GM23338 (cell line): ENCODE results near the gene MBD3L4.

Experiments used
- CREB1 ChIP-seq: fragments of 250-450 bp; sonication (Bioruptor Pico); IDR thresholded peaks from 2 replicates; pipeline ENCODE4 v1.5.0; 2020; ENCODE audit warnings: low read depth, mild to moderate bottlenecking, moderate library complexity
- EZH2 ChIP-seq: fragments of 200-600 bp; sonication (generic); IDR thresholded peaks from one replicate; pipeline ENCODE4 v1.8.0; 2017; ENCODE audit warnings: antibody characterized with exemption, mild to moderate bottlenecking, low read depth; ENCODE audit not compliant: unreplicated experiment
- EZH2phosphoT487 ChIP-seq: fragments of 200-600 bp; sonication (generic); IDR thresholded peaks from one replicate; pipeline ENCODE4 v1.8.1; 2018; ENCODE audit warnings: antibody characterized with exemption; ENCODE audit not compliant: unreplicated experiment
- NANOG ChIP-seq: IDR thresholded peaks from 2 replicates; pipeline ENCODE4 v1.6.1; 2016; ENCODE audit warnings: antibody characterized with exemption, borderline replicate concordance
- POLR2AphosphoS5 ChIP-seq: IDR thresholded peaks from 2 replicates; pipeline ENCODE4 v1.6.1; 2016; ENCODE audit warnings: antibody characterized with exemption, low read depth
- REST ChIP-seq: IDR thresholded peaks from one replicate; pipeline ENCODE4 v1.6.1; 2018; ENCODE audit warnings: antibody characterized with exemption; ENCODE audit not compliant: unreplicated experiment
- STAT1 ChIP-seq: IDR thresholded peaks from one replicate; pipeline ENCODE4 v1.6.1; 2016; ENCODE audit warnings: antibody characterized with exemption; ENCODE audit not compliant: unreplicated experiment
- ZNF114 ChIP-seq: fragments of 250-450 bp; sonication (Bioruptor Pico); IDR thresholded peaks from 2 replicates; pipeline ENCODE4 v1.5.0; 2020; ENCODE audit warnings: mild to moderate bottlenecking, moderate library complexity
- ZNF331 ChIP-seq: fragments of 250-450 bp; sonication (Bioruptor Pico); IDR thresholded peaks from 2 replicates; pipeline ENCODE4 v1.5.0; 2020; ENCODE audit warnings: low read depth, mild to moderate bottlenecking, moderate library complexity
- TF ChIP-seq, protein P1 (sequence below), 2 experiments: fragments of 200-600 bp in 1 of 2; sonication (generic) in 1 of 2; conservative IDR thresholded peaks; 2 replicates each; pipeline versions ENCODE4 v1.5.1 to v1.6.1; 2016 to 2017; ENCODE audit warnings: antibody characterized with exemption in 2 of 2, low read depth in 2 of 2, mild to moderate bottlenecking in 2 of 2, moderate library complexity in 1 of 2
- TF ChIP-seq, protein P2 (sequence below): IDR thresholded peaks from 2 replicates; pipeline ENCODE4 v1.6.1; 2016; ENCODE audit warnings: antibody characterized with exemption

DNA sequence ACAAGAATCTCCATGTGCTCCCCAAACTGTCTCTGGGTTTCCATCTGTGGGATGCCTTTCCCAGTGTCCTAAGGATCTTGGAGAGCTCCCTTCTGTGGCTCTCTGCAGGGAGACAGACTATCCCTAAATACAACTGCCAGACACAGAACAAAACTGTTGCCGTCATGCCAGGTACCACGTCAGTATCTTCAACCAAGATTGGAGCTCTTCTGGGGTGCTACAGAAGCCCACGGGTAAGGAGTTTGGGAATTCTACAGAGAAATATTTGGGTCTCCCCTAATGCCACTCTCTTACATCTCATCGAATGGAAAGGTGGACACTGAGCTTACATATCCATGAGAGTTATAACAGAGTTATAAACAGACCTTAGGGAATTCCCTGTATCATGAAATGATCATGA, 23.4 kb upstream of the MBD3L4 start:
- TF ChIP-seq STAT1: no peak
- TF ChIP-seq POLR2AphosphoS5: no peak
- TF ChIP-seq, protein P1, sequence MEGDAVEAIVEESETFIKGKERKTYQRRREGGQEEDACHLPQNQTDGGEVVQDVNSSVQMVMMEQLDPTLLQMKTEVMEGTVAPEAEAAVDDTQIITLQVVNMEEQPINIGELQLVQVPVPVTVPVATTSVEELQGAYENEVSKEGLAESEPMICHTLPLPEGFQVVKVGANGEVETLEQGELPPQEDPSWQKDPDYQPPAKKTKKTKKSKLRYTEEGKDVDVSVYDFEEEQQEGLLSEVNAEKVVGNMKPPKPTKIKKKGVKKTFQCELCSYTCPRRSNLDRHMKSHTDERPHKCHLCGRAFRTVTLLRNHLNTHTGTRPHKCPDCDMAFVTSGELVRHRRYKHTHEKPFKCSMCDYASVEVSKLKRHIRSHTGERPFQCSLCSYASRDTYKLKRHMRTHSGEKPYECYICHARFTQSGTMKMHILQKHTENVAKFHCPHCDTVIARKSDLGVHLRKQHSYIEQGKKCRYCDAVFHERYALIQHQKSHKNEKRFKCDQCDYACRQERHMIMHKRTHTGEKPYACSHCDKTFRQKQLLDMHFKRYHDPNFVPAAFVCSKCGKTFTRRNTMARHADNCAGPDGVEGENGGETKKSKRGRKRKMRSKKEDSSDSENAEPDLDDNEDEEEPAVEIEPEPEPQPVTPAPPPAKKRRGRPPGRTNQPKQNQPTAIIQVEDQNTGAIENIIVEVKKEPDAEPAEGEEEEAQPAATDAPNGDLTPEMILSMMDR (conservative IDR thresholded peaks at IDR 0.05; ENCODE audit: low read depth in 2 of 2): no peak
- TF ChIP-seq, protein P2, sequence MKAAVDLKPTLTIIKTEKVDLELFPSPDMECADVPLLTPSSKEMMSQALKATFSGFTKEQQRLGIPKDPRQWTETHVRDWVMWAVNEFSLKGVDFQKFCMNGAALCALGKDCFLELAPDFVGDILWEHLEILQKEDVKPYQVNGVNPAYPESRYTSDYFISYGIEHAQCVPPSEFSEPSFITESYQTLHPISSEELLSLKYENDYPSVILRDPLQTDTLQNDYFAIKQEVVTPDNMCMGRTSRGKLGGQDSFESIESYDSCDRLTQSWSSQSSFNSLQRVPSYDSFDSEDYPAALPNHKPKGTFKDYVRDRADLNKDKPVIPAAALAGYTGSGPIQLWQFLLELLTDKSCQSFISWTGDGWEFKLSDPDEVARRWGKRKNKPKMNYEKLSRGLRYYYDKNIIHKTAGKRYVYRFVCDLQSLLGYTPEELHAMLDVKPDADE: no peak
- no peak for TF ChIP-seq EZH2
- TF ChIP-seq EZH2phosphoT487: no peak
- no peak for TF ChIP-seq REST
- TF ChIP-seq NANOG: no peak
- TF ChIP-seq CREB1 (CRISPR knock-in tag): no peak
- no peak for TF ChIP-seq ZNF331 (CRISPR knock-in tag)
- no peak for TF ChIP-seq ZNF114 (CRISPR knock-in tag)
